Astrocyte (in vitro differentiated cells and primary cell): ENCODE measurements around the gene EGFL8. TPM values are rescaled to one million over a fixed set of nuclear protein-coding genes. Genes with fewer than 3 reads are reported as not detected.

Source experiments
- DNase-seq: peaks from one replicate; pipeline ENCODE4 v3.0.0-alpha.2; 2010; ENCODE audit warnings: low read depth
- FAIRE-seq: peaks from 2 replicates; lab custom pipeline; 2011; peaks lifted over from hg19 to GRCh38; lab: Jason Lieb, UNC
- H2AFZ ChIP-seq: 2 replicates; pipeline ENCODE4 v1.6.0; 2012; ENCODE audit warnings: low read depth, low read length, inconsistent platforms
- H3K27ac ChIP-seq: 2 replicates; pipeline ENCODE4 v1.5.1; 2011; ENCODE audit warnings: low read depth, low read length, inconsistent platforms
- H3K27me3 ChIP-seq: 2 replicates; pipeline ENCODE4 v1.6.0; 2011; ENCODE audit warnings: low read length, inconsistent platforms; ENCODE audit not compliant: insufficient read depth
- H3K36me3 ChIP-seq: 2 replicates; pipeline ENCODE4 v1.5.1; 2011; ENCODE audit warnings: low read length, inconsistent platforms; ENCODE audit not compliant: insufficient read depth
- H3K4me1 ChIP-seq: 2 replicates; pipeline ENCODE4 v1.5.1; 2011; ENCODE audit warnings: low read length, inconsistent platforms; ENCODE audit not compliant: insufficient read depth
- H3K4me2 ChIP-seq: 2 replicates; pipeline ENCODE4 v1.6.0; 2012; ENCODE audit warnings: low read length, inconsistent platforms
- H3K4me3 ChIP-seq: 2 replicates; pipeline ENCODE4 v1.5.1; 2011; ENCODE audit warnings: low read depth, mild to moderate bottlenecking, low read length, inconsistent platforms; ENCODE audit not compliant: insufficient read depth
- H3K79me2 ChIP-seq: 2 replicates; pipeline ENCODE4 v1.6.0; 2012; ENCODE audit warnings: mild to moderate bottlenecking, low read length, inconsistent platforms; ENCODE audit not compliant: insufficient read depth
- H3K9ac ChIP-seq: 2 replicates; pipeline ENCODE4 v1.6.0; 2012; ENCODE audit warnings: mild to moderate bottlenecking, low read length, inconsistent platforms
- H3K9me3 ChIP-seq: 2 replicates; pipeline ENCODE4 v1.5.1; 2012; ENCODE audit warnings: low read depth, mild to moderate bottlenecking, low read length, inconsistent platforms; ENCODE audit not compliant: insufficient read depth
- H4K20me1 ChIP-seq: 2 replicates; pipeline ENCODE4 v1.6.0; 2012; ENCODE audit warnings: low read length, inconsistent platforms; ENCODE audit not compliant: insufficient read depth
- H3K27ac Mint-ChIP-seq: one replicate; pipeline ENCODE4 v1.8.0; 2021; ENCODE audit warnings: mild to moderate bottlenecking, mixed read lengths; ENCODE audit not compliant: unreplicated experiment
- H3K27me3 Mint-ChIP-seq: one replicate; pipeline ENCODE4 v1.8.0; 2021; ENCODE audit warnings: low read depth, mixed read lengths; ENCODE audit not compliant: unreplicated experiment
- H3K36me3 Mint-ChIP-seq: one replicate; pipeline ENCODE4 v1.8.0; 2021; ENCODE audit warnings: low read depth, mixed read lengths; ENCODE audit not compliant: unreplicated experiment
- H3K4me1 Mint-ChIP-seq: one replicate; pipeline ENCODE4 v1.8.0; 2021; ENCODE audit warnings: low read depth, mixed read lengths; ENCODE audit not compliant: unreplicated experiment
- H3K4me3 Mint-ChIP-seq: one replicate; pipeline ENCODE4 v1.8.0; 2021; ENCODE audit warnings: mild to moderate bottlenecking, moderate library complexity, mixed read lengths; ENCODE audit not compliant: unreplicated experiment
- H3K9me3 Mint-ChIP-seq: one replicate; pipeline ENCODE4 v1.8.0; 2021; ENCODE audit warnings: mild to moderate bottlenecking, mixed read lengths; ENCODE audit not compliant: unreplicated experiment
- CTCF ChIP-seq: IDR thresholded peaks from 2 replicates; pipeline ENCODE4 v1.5.1; 2011; ENCODE audit warnings: low read depth, mild to moderate bottlenecking, inconsistent platforms, low read length, moderate library complexity; ENCODE audit not compliant: insufficient read depth
- EZH2 ChIP-seq: IDR thresholded peaks from 2 replicates; pipeline ENCODE4 v1.6.1; 2012; ENCODE audit warnings: mild to moderate bottlenecking, low read length, inconsistent platforms; ENCODE audit not compliant: insufficient read depth
- total RNA-seq: library from RNA; stranded (reverse); gene quantifications from 2 replicates; pipeline ENCODE4 v1.2.1, GENCODE V29; 2021

EGFL8 gene
- total RNA-seq, 1 donor from 2014 or later: 13.3 TPM

- Mint-ChIP-seq H3K9me3 (no peaks in the 10 kb centered on the region), H3K4me1 (peaks cover 35% of the 10 kb centered on the region), H3K27me3 (no peaks in the 10 kb centered on the region), H3K36me3 (peaks cover 4% of the 10 kb centered on the region), H3K27ac (peak overlapping the region; percentile 99), H3K4me3 (peak overlapping the region; percentile 97)
- FAIRE-seq (no peak), DNase-seq (peak; percentile 56)
- TF ChIP-seq CTCF (no peak), EZH2 (no peak)
- Histone ChIP-seq H3K4me3 (peak overlapping the region; percentile 79), H3K9me3 (no peaks in the 10 kb centered on the region), H3K27ac (peak overlapping the region; percentile 91), H3K79me2 (peaks cover 47% of the 10 kb centered on the region), H3K36me3 (no peaks in the 10 kb centered on the region), H4K20me1 (peaks cover 24% of the 10 kb centered on the region), H3K9ac (peak overlapping the region; percentile 98), H3K4me2 (peak overlapping the region; percentile 95), H2AFZ (peak overlapping the region; percentile 77), H3K4me1 (peaks cover 33% of the 10 kb centered on the region), H3K27me3 (no peaks in the 10 kb centered on the region)
Observed at GRCh38 chr6:32176476-32177182, 12.2 kb downstream of the EGFL8 start.

GRCh38 chr6:32177183-32177787, 12.9 kb downstream of the EGFL8 start:
- peak overlapping the region; percentile 77 for H2AFZ ChIP-seq
- H3K4me3 Mint-ChIP-seq: peak overlapping the region; percentile 97
- no peaks in the 10 kb centered on the region for H3K9me3 Mint-ChIP-seq

More at GRCh38 chr6:32177183-32177787, 12.9 kb downstream of the EGFL8 start:
- peaks cover 35% of the 10 kb centered on the region for H3K4me1 Mint-ChIP-seq
- Histone ChIP-seq H4K20me1 (peaks cover 24% of the 10 kb centered on the region), H3K9ac (peak overlapping the region; percentile 98), H3K36me3 (no peaks in the 10 kb centered on the region), H3K4me2 (peak overlapping the region; percentile 95), H3K27me3 (no peaks in the 10 kb centered on the region), H3K4me1 (peaks cover 33% of the 10 kb centered on the region), H3K79me2 (peaks cover 47% of the 10 kb centered on the region), H3K9me3 (no peaks in the 10 kb centered on the region), H3K4me3 (peak overlapping the region; percentile 79), H3K27ac (peak overlapping the region; percentile 91)
- H3K27ac Mint-ChIP-seq: peak overlapping the region; percentile 99
- DNase-seq (no peak), FAIRE-seq (no peak)
- H3K27me3 Mint-ChIP-seq: no peaks in the 10 kb centered on the region
- peaks cover 5% of the 10 kb centered on the region for H3K36me3 Mint-ChIP-seq
- TF ChIP-seq CTCF (no peak), EZH2 (no peak)
